Heart left ventricle (tissue), 13 donors: ENCODE results near the gene SMOC1.

Experiments used
- POLR2A ChIP-seq, 2 donors: fragments of 450-650 bp; IDR thresholded peaks; one replicate each; pipeline ENCODE4 v1.6.1; 2017; ENCODE audit warnings: antibody characterized with exemption in 2 of 2, mild to moderate bottlenecking in 2 of 2, moderate library complexity in 2 of 2
- TF ChIP-seq, protein P1 (sequence below), 12 donors: fragments of 200-600 bp; sonication (generic) in 4 of 12; IDR thresholded peaks; one replicate each; pipeline versions ENCODE4 v1.5.0 to v1.8.0; 2018 to 2022; ENCODE audit warnings: antibody characterized with exemption in 12 of 12, mild to moderate bottlenecking in 5 of 12
- donor health status: ischemic (EF 13 %, LVEDD 7.1; RV severe dilation, severe dysfunction).
- donor health status: DM: no; HTN: yes; CAD: no.
- donor health status: DM: no; HTN: no; CAD: no.
- donor health status: ischemic (EF 25% LVEDD 6.9; RV normal size, moderate dysfunction).
- donor health status: ischemic (EF 25% LVEDD 5.7; RV mildly dilated, moderate dysfunction).
- donor health status: ischemic (EF 35%, LVEDD 5.7; RV mildly dilated, moderate dysfunction).
- donor health status: nonischemic (EF 11% LVEDD 7.7; RV severe dilation, severe dysfunction).
- donor health status: DM: yes; HTN: yes; CAD: no.
- donor health status: PGD.
- donor health status: ischemic (EF 29% LVEDD 5.4; RV normal size, mild dysfunction).
- donor health status: nonischemic (EF 23%, LVEDD 6.1; RV moderate dilation, normal function).

DNA sequence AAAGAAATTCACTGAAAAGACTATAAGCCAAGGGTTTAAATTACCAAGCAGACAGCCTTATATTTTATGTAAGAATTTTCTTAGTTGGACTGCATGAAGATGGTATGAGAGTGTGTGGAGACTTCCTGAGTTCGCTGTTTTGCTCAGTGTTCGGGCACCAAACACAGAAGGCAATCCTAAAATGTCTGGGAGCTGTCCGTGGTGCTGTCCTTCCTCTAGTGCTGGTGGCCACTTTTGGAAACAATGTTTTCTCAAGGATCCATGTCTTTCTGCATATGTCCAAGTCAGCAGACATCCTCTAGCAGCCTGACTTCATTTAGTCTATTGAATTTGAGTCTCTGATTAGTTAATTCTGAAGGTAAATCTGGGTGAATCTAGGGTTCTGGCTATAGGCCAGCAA lies 173.8 kb downstream of the SMOC1 start:
- TF ChIP-seq, protein P1, sequence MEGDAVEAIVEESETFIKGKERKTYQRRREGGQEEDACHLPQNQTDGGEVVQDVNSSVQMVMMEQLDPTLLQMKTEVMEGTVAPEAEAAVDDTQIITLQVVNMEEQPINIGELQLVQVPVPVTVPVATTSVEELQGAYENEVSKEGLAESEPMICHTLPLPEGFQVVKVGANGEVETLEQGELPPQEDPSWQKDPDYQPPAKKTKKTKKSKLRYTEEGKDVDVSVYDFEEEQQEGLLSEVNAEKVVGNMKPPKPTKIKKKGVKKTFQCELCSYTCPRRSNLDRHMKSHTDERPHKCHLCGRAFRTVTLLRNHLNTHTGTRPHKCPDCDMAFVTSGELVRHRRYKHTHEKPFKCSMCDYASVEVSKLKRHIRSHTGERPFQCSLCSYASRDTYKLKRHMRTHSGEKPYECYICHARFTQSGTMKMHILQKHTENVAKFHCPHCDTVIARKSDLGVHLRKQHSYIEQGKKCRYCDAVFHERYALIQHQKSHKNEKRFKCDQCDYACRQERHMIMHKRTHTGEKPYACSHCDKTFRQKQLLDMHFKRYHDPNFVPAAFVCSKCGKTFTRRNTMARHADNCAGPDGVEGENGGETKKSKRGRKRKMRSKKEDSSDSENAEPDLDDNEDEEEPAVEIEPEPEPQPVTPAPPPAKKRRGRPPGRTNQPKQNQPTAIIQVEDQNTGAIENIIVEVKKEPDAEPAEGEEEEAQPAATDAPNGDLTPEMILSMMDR (IDR thresholded peaks at IDR 0.05), result no peak
- TF ChIP-seq POLR2A (IDR thresholded peaks at IDR 0.05), result no peak
